NCI-H1694 treated with DMSO at 0.1 percent for 48 hours (cell line): Measurements from ENCODE around the gene DPP10.
"Not testable (repeated sequence)": the region's sequence is repeated elsewhere in the genome, so short reads cannot be mapped to it uniquely, and the experiment has no call there.

ENCODE experiments used
- DNase-seq: peaks from one replicate; lab custom pipeline; 2025; lab: John Stamatoyannopoulos, UW

DPP10 gene

DNA sequence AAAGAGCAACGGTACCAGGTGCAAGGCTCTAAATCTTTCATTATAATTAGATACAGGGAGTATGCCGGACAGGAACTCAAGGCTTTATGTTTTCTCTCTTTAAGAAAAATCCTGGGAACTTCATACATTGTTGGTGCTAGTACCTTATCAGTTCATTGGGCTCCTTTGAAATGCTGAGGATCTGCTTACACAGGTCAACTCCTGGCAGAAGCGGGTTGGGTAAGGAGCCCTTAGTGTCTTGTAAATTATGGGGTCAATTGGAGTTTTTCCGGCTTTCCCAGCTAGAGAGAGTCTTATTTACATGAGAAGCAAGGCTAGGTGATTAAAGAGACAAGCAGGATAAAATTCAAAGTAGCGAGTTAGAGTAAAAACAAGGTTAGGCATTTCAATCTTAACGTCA is 998.3 kb downstream of the DPP10 start:
- DNase-seq: not testable (repeated sequence)

DNA sequence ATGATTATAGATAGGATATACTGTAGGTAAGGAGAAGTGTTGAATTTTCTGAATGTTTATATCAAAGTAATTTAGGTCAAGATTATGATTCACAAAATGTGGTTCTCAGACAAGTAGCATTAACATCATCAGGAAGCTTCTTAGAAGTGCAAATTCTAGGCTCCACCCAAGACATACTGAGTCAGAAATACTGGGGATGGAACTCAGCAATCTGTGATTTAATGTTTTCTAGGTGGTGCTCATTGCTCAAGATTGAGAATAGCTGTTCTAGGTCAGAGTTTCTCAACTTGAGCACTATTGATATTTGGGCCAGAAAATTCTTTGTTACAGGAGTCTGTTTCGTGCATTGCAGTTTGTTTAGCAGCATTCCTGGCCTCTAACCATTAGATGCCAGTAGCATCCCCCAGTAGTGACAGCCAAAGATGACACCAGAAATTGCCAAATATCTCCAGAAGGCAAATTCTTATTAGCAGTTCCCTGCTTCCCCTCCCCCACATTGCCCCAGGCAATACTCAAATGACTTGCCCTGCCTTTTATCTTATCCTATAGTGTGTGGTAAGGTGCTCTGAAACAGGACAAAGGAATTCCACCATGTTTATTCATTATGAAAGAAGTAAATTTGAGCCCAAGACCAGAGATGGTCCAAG is 1001.2 kb downstream of the DPP10 start:
- no peak for DNase-seq

DNA sequence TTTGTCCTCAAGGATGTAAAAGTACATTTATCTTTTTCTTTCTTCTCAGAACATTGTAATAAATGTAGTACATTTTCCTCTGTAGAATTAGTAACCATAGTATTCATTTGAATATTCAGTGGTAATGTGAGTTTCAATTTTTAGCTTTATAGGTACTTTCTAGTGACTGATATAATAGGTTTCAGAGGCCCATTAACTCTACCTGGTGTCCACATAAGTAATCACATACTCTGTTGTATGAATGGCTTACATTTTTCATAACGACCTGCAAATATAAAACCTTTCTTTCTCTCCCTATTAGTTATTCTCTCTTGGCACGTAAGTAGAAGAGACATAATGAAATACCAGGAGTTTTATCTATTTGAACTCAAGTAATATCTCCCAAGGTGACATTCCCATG is 1017.6 kb downstream of the DPP10 start:
- DNase-seq: no peak

DNA sequence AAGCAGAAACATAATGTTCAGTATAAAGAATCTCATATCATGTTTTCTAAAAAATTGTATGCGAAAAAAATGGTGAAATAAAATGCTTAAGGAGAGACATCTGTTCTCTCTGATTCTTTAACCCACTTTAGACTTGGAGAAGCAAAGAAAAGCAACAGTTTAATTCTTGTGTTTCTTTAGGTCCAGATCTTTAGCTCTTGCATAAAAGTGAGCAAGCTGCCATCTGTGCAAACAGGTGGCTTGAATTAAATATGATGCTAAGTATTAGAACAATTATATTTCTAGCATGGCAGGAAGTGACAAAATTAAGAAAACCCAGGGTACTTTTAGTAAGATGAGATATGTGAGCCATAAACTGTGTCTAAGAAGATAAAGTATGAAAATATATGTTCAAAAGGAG is 1038.3 kb downstream of the DPP10 start:
- DNase-seq: no peak

DNA sequence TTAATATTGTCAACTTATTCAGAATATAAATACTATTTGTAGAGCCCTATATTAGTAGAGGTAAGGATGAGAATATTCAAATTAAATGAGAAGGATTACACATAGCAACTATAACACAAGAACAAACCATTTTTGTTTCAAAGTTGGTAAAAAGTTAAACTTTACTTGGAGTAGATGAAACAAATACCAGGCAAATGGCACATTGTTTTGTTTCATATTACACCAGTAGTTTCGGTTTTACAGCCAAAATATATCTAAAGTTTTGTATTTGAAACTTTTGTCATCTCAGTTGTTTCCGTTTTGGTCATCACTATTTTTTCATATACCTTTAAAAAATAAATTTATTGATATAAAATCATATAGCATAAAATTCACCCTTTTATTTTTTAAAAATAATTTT is 1039.4 kb downstream of the DPP10 start:
- DNase-seq: no peak

DNA sequence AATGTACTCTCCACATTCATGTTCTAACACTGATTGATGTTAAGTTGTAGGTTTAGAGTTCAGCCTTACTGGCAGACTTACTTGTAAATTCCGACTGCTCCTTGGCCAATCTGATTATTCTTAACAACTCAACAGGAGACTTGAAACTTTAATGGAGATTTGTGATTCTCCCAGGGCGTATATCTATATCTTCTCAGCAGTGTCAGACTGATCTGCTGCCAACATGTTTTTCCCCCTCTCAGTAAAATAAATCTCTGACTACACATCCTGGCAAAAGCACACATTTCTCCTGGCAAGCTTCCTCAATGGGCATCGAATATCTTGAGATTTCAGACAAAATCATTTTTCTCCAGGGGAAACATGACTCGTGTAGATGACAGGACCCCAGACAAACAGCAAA is 1041.2 kb downstream of the DPP10 start:
- DNase-seq: no peak

DNA sequence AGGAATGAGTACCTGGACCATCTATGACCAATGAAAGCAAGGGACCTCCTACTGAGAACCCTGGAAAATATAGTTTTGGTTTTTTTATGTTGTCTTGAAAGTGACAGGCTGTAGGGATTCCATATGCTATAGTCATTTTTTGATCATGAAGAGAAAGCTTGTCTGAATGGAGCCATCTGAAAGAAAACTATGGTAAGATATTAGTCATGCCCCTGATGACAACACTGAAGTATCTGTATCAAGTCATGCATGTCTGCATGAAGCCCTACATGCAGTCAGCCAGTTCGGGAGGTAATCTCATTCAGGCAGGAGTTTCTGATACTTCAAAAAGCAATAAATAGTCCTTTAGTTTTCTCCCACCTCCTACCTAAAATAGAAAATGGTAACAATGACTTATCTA is 1042.0 kb downstream of the DPP10 start:
- no peak for DNase-seq

DNA sequence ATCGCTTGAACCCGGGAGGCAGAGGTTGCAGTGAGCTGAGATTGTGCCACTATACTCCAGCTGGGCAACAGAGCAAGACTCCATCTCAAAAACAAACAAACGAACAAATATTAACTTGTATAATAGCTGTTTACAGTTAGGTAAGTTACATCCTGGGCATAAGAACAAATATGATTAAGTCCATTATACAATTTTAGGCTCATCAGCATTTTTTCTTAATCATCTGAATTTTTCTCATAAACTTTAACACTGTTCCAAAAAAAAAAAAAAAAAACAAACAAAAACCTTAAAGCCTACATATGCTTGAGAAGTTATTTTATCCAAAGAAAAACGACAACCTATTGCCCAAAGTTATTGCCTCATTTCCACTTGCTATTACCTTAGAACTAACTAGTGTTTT is 1042.5 kb downstream of the DPP10 start:
- no peak for DNase-seq

DNA sequence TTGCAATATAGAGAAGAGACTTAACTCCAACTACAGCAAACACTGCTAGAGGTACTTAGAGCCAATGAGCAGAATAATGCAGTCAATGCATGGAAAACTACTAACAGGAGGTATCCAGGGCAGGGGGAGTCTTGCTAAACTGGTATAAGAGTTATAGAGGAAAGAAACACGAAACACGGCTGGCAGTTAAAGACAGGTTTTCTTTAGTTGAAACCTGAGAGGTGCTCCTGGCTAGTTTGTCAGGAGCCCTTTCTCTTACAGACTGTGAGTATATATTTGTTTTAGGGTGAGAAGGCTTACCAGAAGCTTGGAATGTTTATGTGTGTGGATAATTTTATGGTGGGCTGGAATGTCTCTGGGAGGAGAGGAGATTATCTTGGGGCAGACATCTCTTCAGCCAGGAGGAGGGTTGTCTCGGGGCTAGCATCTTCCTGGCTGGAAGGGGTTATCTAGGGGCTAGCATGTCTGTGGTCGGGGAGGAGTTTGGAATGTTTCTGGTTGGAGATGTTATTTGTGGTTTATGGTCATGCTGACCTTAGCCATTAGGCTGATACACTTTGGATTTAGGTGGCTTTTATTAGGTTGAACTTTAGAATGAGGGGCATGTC is 1048.8 kb downstream of the DPP10 start:
- no peak for DNase-seq

DNA sequence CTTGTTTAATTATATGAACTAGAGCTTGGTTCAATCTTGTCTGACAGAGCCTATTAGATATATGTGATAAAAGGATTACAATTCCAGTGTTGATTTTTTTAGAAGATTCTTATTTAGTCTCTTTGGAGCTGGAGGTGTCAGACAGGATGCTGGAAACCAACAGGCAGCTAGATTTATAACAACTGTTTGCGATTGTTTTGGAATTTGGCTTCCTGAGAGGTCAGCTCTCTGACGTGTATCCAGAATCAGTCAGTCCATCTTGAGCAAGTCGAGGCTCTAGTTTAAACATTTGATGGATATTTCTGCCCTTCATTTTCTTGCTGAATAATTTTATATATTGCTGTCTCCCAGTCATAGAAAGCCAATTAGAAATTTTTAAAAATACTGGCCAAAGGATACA is 1062.9 kb downstream of the DPP10 start:
- no peak for DNase-seq

DNA sequence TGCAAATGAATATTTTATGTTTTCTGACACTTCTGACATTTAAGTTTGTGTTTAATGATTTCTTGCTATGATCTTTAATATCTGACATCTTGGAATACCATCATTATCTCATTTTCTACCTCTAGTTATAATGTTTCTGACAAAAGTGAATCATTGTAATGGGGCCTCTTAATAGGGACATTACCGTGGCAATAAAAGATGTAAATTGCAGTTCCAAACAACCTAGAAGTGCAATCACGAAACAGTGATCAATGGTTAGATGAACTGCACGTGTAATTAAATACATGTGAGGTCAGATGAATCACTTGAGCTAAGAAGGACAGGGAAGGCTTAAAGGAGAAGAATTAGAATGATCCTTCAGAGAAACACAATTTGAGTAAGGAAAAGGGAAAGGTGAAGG is 1078.3 kb downstream of the DPP10 start:
- no peak for DNase-seq

DNA sequence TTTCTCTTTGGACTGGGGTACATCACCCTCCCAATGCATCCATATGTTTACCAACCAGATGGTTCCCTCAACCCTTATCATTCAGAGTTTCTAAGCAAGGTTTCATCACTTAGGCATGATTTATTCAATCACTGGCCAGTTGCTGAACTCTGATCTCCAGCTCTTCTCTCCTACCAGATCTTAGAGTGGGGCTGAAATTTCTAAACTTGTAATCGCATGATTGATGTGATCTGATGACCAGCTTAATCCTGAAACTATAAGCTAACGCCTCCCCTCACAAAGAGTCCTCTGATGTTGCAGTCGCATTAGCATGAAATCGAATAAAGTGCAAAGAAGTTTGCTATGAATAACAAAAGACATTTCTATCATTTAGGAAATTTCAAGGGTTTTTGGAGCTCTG is 1082.0 kb downstream of the DPP10 start:
- DNase-seq: no peak

DNA sequence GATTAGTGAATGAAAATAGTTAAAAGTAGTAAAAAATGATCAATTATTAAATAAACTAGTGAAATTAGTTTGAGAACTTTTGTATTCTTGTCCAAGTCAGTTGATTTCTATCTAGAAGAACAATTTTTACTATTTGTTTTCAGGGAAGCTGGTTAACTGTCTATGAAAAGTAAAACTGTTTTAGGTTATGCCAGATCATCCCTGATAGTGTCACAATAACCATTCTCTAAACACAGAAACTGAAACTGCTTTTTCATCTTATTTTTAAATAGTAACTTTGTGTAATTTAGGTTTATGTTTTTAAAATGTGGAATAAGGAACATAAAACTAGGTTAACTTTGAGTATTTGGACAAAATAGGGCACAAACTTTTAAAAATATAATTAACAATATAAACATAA is 1087.2 kb downstream of the DPP10 start:
- DNase-seq: no peak

DNA sequence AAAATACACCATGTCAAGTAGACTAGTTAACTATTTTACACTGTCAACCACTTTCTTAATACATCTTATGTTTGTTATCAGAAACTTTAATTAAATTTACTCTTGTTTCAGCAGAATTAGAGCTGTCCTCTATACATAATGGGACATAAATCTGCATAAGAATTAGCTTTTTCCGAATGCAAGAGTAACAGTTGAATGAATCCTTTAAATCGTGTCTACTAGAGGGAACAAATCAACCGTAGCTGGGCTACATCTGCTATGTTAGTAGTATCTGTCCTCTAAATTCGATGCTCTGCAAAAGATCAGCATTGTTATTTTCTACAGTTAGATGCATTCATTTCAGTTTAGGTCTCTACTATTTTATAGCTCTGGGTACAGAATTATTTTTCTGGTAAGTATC is 1090.6 kb downstream of the DPP10 start:
- DNase-seq: peak; percentile 37

DNA sequence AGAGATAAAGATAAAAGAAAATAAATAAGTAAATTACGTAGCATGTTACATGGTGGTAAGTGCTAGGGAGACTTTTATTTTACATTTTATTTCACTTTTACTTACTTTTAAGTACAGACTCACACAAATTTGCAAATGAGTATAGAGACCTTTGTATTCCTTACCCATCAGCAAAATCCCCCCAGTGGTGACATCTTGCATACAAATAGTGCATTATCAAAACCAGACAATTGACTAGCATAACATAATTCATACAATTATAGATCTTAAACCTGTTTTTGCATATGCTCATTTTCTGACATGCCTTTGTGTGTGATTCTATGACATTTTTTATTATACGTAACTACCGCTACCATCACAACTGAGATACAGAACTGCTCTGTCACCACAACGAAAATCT is 1099.4 kb downstream of the DPP10 start:
- no peak for DNase-seq

DNA sequence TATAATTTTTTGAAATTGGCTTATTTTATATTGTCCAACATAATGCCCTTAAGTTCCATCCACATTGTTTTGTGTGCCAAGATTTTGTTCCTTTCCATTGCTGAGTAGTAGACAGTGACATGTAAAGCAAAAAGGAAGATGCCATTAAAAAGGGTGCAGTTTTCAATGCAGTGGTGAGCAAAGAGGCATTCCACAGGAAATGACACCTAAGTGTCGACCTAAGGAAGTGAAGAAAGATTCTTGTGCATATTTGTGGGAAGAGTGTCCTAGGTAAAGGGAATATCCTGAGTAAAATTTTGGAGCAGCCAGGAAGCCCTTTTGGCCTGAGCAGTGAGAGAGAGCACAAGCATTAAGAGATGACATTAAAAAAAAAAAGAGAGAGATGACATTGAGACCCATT is 1099.9 kb downstream of the DPP10 start:
- no peak for DNase-seq

DNA sequence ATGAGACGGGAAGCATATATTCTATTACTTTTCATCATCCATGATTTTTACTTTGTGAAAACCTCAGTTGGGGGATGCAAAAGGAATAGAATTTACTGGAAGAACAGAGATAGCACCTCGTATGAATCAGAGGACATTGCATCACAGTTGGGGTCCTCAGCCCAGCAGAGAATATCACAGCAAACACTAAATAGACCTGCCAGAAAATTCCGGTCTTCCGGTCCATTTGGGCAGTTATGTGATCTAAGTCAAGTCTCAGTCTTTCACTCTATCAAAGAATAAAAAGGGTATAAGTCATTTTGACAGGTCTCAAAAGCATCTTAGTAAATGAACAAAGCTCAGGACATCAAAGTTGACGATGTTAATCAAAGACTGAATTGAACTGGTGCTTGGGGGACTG is 1100.6 kb downstream of the DPP10 start:
- DNase-seq: no peak

DNA sequence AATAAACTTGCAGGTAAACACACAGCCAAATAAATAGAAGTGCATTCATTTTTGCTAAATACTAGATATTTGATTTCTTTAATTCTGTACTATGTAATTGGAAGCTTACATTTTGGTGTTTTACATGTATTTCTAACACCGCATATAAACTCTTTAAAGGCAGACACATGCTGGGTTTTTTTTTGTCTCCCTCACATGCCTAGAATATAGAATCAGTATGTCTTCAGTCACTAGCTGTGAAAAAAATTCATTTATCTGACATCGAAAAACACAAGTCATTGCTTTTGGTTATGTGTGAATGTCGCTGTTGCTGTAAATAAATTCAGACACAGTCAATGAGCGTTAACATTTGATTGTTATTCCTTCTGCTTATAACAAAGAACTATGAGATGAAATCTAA is 1101.0 kb downstream of the DPP10 start:
- DNase-seq: no peak

DNA sequence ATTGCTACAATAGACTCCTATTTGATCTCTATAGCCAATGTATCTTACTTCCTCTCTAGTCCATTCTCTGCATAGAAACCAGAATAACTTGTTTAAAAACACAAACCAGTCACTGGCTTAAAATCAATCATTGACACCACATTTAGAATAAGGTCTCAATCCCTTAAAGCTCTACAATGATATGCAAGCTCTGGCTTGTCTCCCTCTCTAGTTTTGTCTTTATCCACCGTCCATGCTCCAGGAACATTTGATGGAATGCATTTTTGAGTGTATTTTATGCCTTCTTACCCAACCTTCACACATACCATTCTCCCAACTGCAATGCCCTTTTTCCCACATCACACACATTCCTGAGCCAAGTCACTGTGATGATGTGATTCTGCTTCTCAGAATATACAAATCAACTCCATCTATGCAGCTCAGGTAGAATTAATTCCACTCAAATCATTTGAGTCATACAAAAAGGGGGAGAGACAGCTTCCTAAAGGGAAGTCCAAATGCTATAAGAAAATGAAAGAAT is 1107.2 kb downstream of the DPP10 start:
- no peak for DNase-seq

DNA sequence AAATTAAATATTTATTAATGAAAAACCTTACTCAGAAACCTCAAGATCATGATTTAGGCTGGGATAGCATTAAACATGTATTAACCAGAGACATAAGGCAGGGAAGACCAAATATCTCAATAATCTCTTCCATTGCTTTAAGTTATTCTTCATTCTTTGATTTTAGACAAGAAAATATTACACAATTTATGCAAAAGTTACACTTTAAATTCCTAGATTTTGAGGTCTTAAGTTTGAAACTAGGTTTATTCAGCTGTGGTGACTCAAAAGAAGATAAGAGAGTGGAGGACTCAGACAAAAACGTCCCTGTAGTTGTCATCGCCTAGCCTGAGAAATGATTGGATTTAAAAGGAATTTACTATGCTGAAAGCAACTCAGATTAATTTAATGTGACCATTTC is 1110.3 kb downstream of the DPP10 start:
- DNase-seq: no peak

DNA sequence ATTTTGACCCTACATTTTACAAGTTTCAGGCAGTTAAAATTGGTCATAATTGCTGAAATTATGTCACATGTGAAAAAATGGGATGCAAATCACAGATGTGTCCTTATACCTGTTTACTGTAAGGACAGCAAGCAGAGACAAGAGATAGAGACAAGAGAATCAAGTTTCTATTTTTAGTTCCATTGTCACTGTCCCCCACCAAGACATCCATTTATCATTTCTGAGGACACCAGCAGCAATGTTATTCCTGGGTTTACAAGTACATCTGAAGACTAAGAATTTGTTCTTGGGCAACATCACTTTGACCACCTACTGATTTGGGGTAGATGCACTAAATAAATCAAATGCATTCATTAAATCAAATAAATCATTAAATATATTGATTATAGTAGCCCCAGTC is 1111.7 kb downstream of the DPP10 start:
- no peak for DNase-seq

DNA sequence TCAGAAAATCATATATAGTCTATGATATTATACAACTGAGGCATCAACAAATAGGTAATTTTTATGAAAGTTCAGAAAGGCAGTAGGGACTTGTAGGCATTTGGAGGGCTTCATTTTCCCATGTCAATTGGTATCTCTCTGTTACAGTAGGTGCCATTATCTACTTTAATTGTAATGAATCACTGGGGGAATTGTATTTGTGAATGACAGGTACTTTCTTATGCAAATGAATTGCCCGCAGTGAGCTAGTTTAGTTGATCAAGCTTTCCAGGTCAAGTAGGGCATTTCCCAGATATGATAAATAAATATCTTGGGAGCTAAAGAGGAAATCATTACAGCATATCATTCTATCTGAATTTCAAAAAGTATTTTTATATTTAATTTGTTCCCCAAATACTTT is 1116.3 kb downstream of the DPP10 start:
- no peak for DNase-seq

DNA sequence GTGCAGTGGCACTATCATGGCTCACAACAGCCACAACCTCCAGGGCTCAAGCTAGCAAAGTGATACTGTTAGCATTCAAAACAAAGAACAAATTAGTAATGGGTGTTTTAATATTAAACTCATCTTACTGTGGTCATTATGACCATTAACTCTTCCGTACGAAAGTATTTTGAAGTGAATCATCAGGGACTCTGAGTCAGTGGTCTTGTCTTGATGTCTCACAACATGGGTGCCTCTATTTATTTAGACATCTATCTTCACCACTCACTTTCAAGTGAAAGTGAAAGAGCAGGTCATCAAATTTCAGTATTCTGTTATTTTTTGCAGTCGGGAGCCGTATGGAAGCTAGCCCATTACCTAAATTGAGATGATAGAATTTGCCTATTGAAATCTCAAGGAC is 1118.2 kb downstream of the DPP10 start:
- DNase-seq: no peak

DNA sequence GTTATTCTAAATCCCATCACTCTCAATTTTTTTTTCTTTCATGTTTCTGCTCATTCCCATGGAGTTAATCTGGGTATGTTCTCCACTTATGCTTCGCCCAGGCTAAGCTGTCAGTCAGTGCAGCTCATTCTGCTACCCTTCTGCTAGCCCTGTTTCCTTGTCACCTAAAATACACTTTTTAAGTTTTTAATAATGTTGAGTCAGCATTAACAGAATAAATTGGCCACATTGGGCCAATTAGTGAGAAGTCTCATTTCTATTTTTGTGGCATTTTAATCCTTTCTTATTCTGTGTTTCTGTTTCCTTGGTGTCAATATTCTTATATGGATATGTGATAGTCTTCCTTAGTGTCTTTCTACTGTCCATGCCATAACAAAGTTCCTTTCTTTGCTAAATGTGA is 1126.2 kb downstream of the DPP10 start:
- no peak for DNase-seq
